Measurements from ENCODE around the gene CASQ1.

The CASQ1 gene

GRCh38 chr1:160163615-160164014, 26.8 kb upstream of the CASQ1 start:
- H2AFZ ChIP-seq (ENCODE audit: low read depth, low read length), result no peak overlapping the region
- no peak for TF ChIP-seq CTCF (IDR thresholded peaks at IDR 0.05; ENCODE audit: low read depth, low read length)
- TF ChIP-seq EZH2phosphoT487 (IDR thresholded peaks at IDR 0.05; ENCODE audit: low read depth), result no peak
- no peaks in the 10 kb centered on the region for H4K20me1 ChIP-seq (ENCODE audit: insufficient read depth, low read length)
- no peak overlapping the region for H3K4me3 ChIP-seq (ENCODE audit: low read length)
- no peak overlapping the region for H3K9ac ChIP-seq (ENCODE audit: low read length)
- H3K4me1 ChIP-seq (ENCODE audit: low read length), result peaks cover 25% of the 10 kb centered on the region
- no peaks in the 10 kb centered on the region for H3K9me3 ChIP-seq (ENCODE audit: insufficient read depth, low read length)
- no peaks in the 10 kb centered on the region for H3K36me3 ChIP-seq (replicated peaks; ENCODE audit: low read depth, low read length)
- H3K79me2 ChIP-seq (ENCODE audit: low read length), result no peaks in the 10 kb centered on the region
- no peak overlapping the region for H3K4me2 ChIP-seq (ENCODE audit: low read length)
- no peak overlapping the region for H3K27ac ChIP-seq (ENCODE audit: low read length)
- peaks cover 22% of the 10 kb centered on the region for H3K27me3 ChIP-seq (ENCODE audit: low read depth, low read length)

DNA sequence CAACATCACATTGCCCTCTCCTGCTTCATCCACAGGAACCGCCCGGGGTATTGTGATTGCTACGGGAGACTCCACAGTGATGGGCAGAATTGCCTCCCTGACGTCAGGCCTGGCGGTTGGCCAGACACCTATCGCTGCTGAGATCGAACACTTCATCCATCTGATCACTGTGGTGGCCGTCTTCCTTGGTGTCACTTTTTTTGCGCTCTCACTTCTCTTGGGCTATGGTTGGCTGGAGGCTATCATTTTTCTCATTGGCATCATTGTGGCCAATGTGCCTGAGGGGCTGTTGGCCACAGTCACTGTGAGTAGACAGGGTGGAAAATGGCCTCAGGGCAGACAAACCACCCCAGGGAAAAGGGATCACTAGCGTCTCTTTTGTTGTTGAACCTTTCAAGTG, 26.3 kb upstream of the CASQ1 start:
- TF ChIP-seq EZH2phosphoT487 (IDR thresholded peaks at IDR 0.05; ENCODE audit: low read depth) (no peak), CTCF (IDR thresholded peaks at IDR 0.05; ENCODE audit: low read depth, low read length) (no peak)
- H3K9ac ChIP-seq (ENCODE audit: low read length), result no peak overlapping the region
- no peaks in the 10 kb centered on the region for H3K9me3 ChIP-seq (ENCODE audit: insufficient read depth, low read length)
- H2AFZ ChIP-seq (ENCODE audit: low read depth, low read length), result no peak overlapping the region
- H3K79me2 ChIP-seq (ENCODE audit: low read length), result no peaks in the 10 kb centered on the region
- no peaks in the 10 kb centered on the region for H4K20me1 ChIP-seq (ENCODE audit: insufficient read depth, low read length)
- no peak overlapping the region for H3K4me3 ChIP-seq (ENCODE audit: low read length)
- peaks cover 30% of the 10 kb centered on the region for H3K4me1 ChIP-seq (ENCODE audit: low read length)
- H3K36me3 ChIP-seq (replicated peaks; ENCODE audit: low read depth, low read length), result no peaks in the 10 kb centered on the region
- H3K27me3 ChIP-seq (ENCODE audit: low read depth, low read length), result peaks cover 25% of the 10 kb centered on the region
- no peak overlapping the region for H3K4me2 ChIP-seq (ENCODE audit: low read length)
- no peak overlapping the region for H3K27ac ChIP-seq (ENCODE audit: low read length)

- no peak overlapping the region for H3K4me2 ChIP-seq (ENCODE audit: low read length)
- no peak overlapping the region for H3K9ac ChIP-seq (ENCODE audit: low read length)
- H3K27ac ChIP-seq (ENCODE audit: low read length), result no peak overlapping the region
- no peak overlapping the region for H3K4me3 ChIP-seq (ENCODE audit: low read length)
- no peaks in the 10 kb centered on the region for H3K36me3 ChIP-seq (replicated peaks; ENCODE audit: low read depth, low read length)
- no peak for TF ChIP-seq CTCF (IDR thresholded peaks at IDR 0.05; ENCODE audit: low read depth, low read length)
- TF ChIP-seq EZH2phosphoT487 (IDR thresholded peaks at IDR 0.05; ENCODE audit: low read depth), result no peak
- no peaks in the 10 kb centered on the region for H3K9me3 ChIP-seq (ENCODE audit: insufficient read depth, low read length)
- H3K27me3 ChIP-seq (ENCODE audit: low read depth, low read length), result peaks cover 32% of the 10 kb centered on the region
- no peaks in the 10 kb centered on the region for H4K20me1 ChIP-seq (ENCODE audit: insufficient read depth, low read length)
- H3K79me2 ChIP-seq (ENCODE audit: low read length), result no peaks in the 10 kb centered on the region
- peaks cover 47% of the 10 kb centered on the region for H3K4me1 ChIP-seq (ENCODE audit: low read length)
- no peak overlapping the region for H2AFZ ChIP-seq (ENCODE audit: low read depth, low read length)
Measured at GRCh38 chr1:160166166-160166868, 24.1 kb upstream of the CASQ1 start.

DNA sequence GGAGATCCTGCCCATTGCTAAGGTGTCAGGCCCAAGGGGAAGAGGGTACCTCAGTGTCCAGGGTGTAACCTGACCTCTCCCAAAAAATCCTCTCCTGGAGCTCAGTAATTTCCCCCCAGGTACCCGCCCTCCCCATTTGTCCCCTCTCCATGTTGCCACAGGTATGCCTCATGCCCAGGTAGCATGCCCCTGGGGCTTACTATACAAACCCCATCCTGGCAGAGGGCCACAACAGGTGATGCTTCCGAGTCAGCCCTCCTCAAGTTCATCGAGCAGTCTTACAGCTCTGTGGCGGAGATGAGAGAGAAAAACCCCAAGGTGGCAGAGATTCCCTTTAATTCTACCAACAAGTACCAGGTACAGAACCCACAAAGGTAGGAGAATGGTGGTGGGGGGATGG, 23.3 kb upstream of the CASQ1 start:
- Histone ChIP-seq H3K27me3 (ENCODE audit: low read depth, low read length) (peaks cover 39% of the 10 kb centered on the region), H4K20me1 (ENCODE audit: insufficient read depth, low read length) (no peaks in the 10 kb centered on the region), H3K9ac (ENCODE audit: low read length) (no peak overlapping the region), H3K4me1 (ENCODE audit: low read length) (peaks cover 42% of the 10 kb centered on the region), H3K27ac (ENCODE audit: low read length) (no peak overlapping the region), H3K4me3 (ENCODE audit: low read length) (no peak overlapping the region), H3K4me2 (ENCODE audit: low read length) (no peak overlapping the region), H3K79me2 (ENCODE audit: low read length) (no peaks in the 10 kb centered on the region), H3K9me3 (ENCODE audit: insufficient read depth, low read length) (no peaks in the 10 kb centered on the region), H3K36me3 (replicated peaks; ENCODE audit: low read depth, low read length) (no peaks in the 10 kb centered on the region), H2AFZ (ENCODE audit: low read depth, low read length) (no peak overlapping the region)
- TF ChIP-seq EZH2phosphoT487 (IDR thresholded peaks at IDR 0.05; ENCODE audit: low read depth) (no peak), CTCF (IDR thresholded peaks at IDR 0.05; ENCODE audit: low read depth, low read length) (no peak)
